Right lobe of liver (tissue), 4 donors: ENCODE measurements around the gene HCK.

Experiments
- POLR2A ChIP-seq: fragments of 450-650 bp; IDR thresholded peaks from one replicate; pipeline ENCODE4 v1.6.1; 2017; ENCODE audit warnings: antibody characterized with exemption, mild to moderate bottlenecking
- TF ChIP-seq, protein P1 (sequence below), 4 donors: fragments of 200-600 bp in 3 of 4; fragments of 450-650 bp in 1 of 4; IDR thresholded peaks; one replicate each; pipeline versions ENCODE4 v1.5.1 to v1.8.0; 2016 to 2022; ENCODE audit warnings: antibody characterized with exemption in 4 of 4, mild to moderate bottlenecking in 2 of 4
- donor health status: DM: no; HTN: no; CAD: no.
- donor health status: DM: no; HTN: no; CAD: no.
- donor health status: DM: no; HTN: yes; CAD: no.

DNA sequence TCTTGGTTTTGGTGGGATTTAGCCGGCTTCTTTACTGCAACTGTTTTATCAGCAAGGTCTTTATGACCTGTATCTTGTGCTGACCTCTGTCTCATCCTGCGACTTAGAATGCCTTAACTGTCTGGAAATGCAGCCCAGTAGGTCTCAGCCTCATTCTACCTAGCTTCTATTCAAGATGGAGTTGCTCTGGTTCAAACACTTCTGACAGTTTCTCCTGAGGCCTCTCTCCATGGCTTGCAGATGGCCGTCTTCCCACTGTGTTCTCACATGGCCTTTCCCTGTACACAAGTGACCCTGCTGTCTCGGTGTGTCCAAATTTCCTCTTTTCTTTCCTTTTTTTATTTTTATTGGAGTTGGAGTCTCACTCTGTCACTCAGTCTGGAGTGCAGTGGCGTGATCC, 46.0 kb upstream of the HCK start:
- TF ChIP-seq, protein P1, sequence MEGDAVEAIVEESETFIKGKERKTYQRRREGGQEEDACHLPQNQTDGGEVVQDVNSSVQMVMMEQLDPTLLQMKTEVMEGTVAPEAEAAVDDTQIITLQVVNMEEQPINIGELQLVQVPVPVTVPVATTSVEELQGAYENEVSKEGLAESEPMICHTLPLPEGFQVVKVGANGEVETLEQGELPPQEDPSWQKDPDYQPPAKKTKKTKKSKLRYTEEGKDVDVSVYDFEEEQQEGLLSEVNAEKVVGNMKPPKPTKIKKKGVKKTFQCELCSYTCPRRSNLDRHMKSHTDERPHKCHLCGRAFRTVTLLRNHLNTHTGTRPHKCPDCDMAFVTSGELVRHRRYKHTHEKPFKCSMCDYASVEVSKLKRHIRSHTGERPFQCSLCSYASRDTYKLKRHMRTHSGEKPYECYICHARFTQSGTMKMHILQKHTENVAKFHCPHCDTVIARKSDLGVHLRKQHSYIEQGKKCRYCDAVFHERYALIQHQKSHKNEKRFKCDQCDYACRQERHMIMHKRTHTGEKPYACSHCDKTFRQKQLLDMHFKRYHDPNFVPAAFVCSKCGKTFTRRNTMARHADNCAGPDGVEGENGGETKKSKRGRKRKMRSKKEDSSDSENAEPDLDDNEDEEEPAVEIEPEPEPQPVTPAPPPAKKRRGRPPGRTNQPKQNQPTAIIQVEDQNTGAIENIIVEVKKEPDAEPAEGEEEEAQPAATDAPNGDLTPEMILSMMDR (IDR thresholded peaks at IDR 0.05): no peak
- TF ChIP-seq POLR2A: no peak
